HG03280 (cell line): ENCODE measurements around the gene DAW1.
A peak's percentile ranks its signal among the peaks of the same experiment; 100 is the strongest.

Source experiments
- ATAC-seq: cut with Tn5 transposase; IDR thresholded peaks from one replicate; pipeline ENCODE4 v1.9.1; 2021; ENCODE audit warnings: mild to moderate bottlenecking, moderate library complexity; ENCODE audit not compliant: unreplicated experiment

The DAW1 gene

GRCh38 chr2:227861011-227861410, 10.4 kb upstream of the DAW1 start:
- no peak for ATAC-seq

GRCh38 chr2:227862227-227862740, 9.1 kb upstream of the DAW1 start:
- ATAC-seq = peak; percentile 43

GRCh38 chr2:227862741-227863588, 8.5 kb upstream of the DAW1 start:
- ATAC-seq = no peak

- ATAC-seq = no peak
These were observed 7.2 kb upstream of the DAW1 start for GRCh38 chr2:227864161-227864756.

- no peak for ATAC-seq
These were observed 6.1 kb upstream of the DAW1 start for GRCh38 chr2:227865291-227865690.

- ATAC-seq = no peak
These were observed 4.0 kb upstream of the DAW1 start for GRCh38 chr2:227867386-227867785.

GRCh38 chr2:227870710-227871374, 589 bp upstream of the DAW1 start:
- peak; percentile 8 for ATAC-seq

- ATAC-seq = no peak
These were observed 1.2 kb downstream of the DAW1 start for GRCh38 chr2:227872676-227873075.

- ATAC-seq = no peak
These were observed 4.9 kb downstream of the DAW1 start for GRCh38 chr2:227876300-227876801.

- no peak for ATAC-seq
These were observed 6.2 kb downstream of the DAW1 start for GRCh38 chr2:227877421-227878310.

GRCh38 chr2:227880460-227880859, 9.0 kb downstream of the DAW1 start:
- no peak for ATAC-seq

GRCh38 chr2:227881866-227882517, 10.6 kb downstream of the DAW1 start:
- ATAC-seq = peak; percentile 51

GRCh38 chr2:227884511-227884947, 13.1 kb downstream of the DAW1 start:
- peak; percentile 93 for ATAC-seq

GRCh38 chr2:227886149-227886548, 14.7 kb downstream of the DAW1 start:
- ATAC-seq = no peak

GRCh38 chr2:227888289-227888688, 16.9 kb downstream of the DAW1 start:
- ATAC-seq = no peak

- no peak for ATAC-seq
These were observed 17.9 kb downstream of the DAW1 start for GRCh38 chr2:227889336-227889735.

GRCh38 chr2:227890495-227891079, 19.2 kb downstream of the DAW1 start:
- peak; percentile 74 for ATAC-seq

GRCh38 chr2:227891673-227892072, 20.2 kb downstream of the DAW1 start:
- no peak for ATAC-seq

GRCh38 chr2:227903381-227903780, 31.9 kb downstream of the DAW1 start:
- no peak for ATAC-seq
